ENCODE results near the gene TP53AIP1.

Gene TP53AIP1

DNA sequence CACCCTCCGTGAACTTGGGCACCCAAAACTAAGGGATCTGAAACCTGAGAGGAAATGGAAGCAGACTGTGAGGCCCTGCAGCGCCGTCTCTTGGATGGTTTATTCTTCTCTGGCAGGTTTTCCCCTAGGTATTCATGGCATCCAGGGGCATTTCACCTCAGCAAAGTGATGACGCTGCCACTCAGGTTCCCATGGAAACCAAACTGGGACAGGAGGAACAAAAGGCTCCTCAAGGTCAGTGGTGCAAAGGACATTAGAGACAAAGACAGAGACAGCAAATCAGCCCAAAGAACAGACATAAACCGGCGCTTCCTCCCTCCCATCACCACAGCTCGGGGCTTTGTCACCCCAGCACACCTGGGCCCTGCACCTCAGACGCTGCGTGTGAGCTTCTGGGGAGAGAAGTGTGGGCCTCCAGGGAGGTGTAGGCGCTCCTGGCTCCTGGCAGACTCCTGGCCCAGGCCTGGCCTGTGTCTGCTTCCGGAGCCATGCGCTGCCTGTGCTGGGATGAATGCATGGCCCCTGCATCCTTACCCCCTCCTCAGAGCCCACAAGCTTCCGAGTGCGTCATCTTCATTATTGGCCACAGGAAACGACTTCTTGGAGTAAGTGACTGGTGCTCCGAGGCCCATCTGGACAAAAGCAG, 5.9 kb downstream of the TP53AIP1 start:
- DNase-seq (ENCODE audit: extremely low spot score): no peak
- TF ChIP-seq, protein P1, sequence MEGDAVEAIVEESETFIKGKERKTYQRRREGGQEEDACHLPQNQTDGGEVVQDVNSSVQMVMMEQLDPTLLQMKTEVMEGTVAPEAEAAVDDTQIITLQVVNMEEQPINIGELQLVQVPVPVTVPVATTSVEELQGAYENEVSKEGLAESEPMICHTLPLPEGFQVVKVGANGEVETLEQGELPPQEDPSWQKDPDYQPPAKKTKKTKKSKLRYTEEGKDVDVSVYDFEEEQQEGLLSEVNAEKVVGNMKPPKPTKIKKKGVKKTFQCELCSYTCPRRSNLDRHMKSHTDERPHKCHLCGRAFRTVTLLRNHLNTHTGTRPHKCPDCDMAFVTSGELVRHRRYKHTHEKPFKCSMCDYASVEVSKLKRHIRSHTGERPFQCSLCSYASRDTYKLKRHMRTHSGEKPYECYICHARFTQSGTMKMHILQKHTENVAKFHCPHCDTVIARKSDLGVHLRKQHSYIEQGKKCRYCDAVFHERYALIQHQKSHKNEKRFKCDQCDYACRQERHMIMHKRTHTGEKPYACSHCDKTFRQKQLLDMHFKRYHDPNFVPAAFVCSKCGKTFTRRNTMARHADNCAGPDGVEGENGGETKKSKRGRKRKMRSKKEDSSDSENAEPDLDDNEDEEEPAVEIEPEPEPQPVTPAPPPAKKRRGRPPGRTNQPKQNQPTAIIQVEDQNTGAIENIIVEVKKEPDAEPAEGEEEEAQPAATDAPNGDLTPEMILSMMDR (IDR thresholded peaks at IDR 0.05; ENCODE audit: control extremely low read depth, extremely low read depth, low read depth, missing control alignments): no peak
- POLR2A ChIA-PET: no interaction called here
- CTCF ChIA-PET: interaction anchor here (0.8 to 3.4 kb wide), 3 partner anchors 12 to 52 kb away, joined by 3 to 12 read pairs (median 3); no protein-coding TSS in a partner anchor

DNA sequence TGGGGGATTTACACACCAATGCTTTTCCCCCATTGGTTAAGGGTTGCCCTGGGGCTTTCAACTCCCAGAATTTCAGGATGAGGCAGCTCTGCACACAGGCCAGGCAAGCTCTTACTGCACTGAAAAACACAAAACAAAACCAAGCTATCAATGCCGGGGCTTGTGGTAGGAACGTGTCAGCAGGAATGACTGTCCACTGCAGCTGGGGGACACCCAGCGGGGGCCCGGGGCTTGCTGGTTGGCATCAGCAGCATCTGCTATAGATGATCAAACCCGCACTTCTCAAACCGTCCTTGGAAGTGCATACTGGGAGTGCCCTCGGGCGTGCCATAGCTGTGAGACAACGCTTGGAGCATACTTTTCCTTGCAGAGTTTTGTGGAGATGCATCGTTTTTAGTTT, 7.7 kb downstream of the TP53AIP1 start:
- ChIA-PET POLR2A (no interaction called here), CTCF (interaction anchor here (1.3 to 3.4 kb wide), 5 partner anchors 8 to 778 kb away, joined by 3 to 12 read pairs (median 3); no protein-coding TSS in a partner anchor)
- no peak for DNase-seq (ENCODE audit: extremely low spot score)
- TF ChIP-seq, protein P1 (IDR thresholded peaks at IDR 0.05; ENCODE audit: control extremely low read depth, extremely low read depth, low read depth, missing control alignments): no peak

DNA sequence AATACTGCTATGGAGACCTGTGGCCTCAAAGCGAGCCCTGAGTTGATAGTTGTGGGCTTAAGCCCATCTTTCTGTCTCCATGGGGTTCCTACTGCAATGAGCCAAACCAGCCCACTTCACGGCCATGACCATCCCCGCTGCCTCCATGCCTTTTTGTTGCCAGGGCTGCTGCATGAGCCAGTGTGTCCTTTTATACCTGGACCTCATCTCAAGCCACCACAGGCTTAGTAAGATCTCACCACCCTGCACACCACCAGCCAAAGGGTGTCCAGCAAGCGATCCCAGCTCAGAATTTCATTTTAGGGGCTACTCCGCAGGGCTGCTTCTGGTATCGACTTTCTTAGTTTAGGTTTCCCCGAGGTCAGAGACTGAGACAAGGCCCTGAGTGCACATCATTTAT, 8.3 kb downstream of the TP53AIP1 start:
- ChIA-PET POLR2A (no interaction called here), CTCF (interaction anchor here (0.8 to 1.3 kb wide), 6 partner anchors 9 to 777 kb away, joined by 3 to 5 read pairs (median 4); no protein-coding TSS in a partner anchor)
- no peak for DNase-seq (ENCODE audit: extremely low spot score)
- TF ChIP-seq, protein P1 (IDR thresholded peaks at IDR 0.05; ENCODE audit: control extremely low read depth, extremely low read depth, low read depth, missing control alignments): no peak

DNA sequence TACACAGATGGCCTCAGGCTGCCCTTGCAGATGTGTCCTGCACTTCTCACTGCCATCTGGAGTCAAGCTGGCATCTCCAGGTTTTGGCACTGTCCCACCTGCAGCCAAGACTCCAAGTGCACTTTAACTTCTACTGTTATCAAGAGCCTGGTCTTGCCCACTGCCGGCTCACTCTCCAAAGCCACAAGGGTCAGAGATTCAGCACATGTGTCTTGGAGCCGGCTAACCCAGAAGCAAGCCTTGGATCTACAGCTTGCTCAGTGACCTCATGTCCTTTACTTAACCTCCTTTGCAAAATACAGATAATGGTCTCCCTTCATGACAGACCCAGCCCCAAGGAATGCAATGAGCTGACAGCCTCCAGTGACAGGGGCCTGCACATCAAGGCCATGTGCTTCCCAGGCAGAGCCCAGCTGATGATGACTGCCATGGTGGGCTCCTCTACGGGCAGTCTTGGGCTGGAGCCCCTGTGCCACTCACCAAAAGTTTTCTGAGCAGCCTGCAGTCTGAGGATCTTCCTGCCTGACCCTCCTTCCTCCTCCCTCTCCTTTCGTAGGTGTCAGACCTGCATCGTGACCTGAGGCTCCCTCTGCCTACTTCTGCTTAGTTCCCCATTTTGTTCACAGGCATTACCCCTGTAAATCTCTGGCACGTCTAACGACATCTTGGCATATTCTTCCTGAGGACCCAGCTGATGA, 9.0 kb downstream of the TP53AIP1 start:
- POLR2A ChIA-PET: no interaction called here
- TF ChIP-seq, protein P1 (IDR thresholded peaks at IDR 0.05; ENCODE audit: control extremely low read depth, extremely low read depth, low read depth, missing control alignments): no peak
- CTCF ChIA-PET: interaction anchor here (0.8 to 1.3 kb wide), 3 partner anchors 9 to 48 kb away, joined by 3 to 5 read pairs (median 4); no protein-coding TSS in a partner anchor
- DNase-seq (ENCODE audit: extremely low spot score): no peak

DNA sequence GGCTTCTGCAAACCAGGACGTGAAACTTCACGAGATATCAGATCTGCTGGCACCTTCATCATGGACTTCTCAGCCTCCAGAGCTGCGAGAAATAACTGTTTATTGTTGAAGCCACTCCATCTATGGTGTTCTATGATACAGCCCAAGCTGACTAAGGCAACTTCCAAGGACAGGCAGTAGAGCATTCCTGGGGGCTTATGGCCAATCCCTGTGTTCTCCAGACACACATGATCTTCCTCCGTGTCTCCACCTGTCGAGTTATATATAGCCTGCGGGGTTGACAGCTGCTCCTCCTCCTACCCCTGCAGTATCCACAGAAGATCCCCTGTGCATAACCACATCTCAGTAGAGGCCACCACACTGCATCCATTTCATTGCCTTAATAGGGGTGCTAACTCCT, 11.0 kb downstream of the TP53AIP1 start:
- ChIA-PET POLR2A (no interaction called here), CTCF (no interaction called here)
- no peak for DNase-seq (ENCODE audit: extremely low spot score)
- TF ChIP-seq, protein P1 (IDR thresholded peaks at IDR 0.05; ENCODE audit: control extremely low read depth, extremely low read depth, low read depth, missing control alignments): no peak

DNA sequence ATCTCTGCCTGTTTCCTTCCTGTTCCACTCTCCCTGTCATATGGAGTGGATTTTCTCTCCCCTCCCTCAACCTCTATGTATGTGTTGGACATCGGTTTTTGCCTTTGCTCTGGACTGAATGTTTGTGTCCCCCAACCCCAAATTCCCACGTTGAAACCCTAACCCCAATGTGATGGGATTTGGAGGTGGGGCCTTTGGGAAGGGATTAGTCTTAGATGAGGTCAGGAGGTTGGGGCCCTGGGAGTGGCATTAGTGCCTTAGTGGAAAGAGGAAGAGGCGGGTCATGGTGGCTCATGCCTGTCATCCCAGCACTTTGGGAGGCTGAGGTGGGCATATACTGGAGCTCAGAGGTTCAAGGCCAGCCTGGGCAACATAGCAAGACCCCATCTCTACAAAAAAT, 11.6 kb downstream of the TP53AIP1 start:
- CTCF ChIA-PET: no interaction called here
- POLR2A ChIA-PET: no interaction called here
- no peak for DNase-seq (ENCODE audit: extremely low spot score)
- TF ChIP-seq, protein P1 (IDR thresholded peaks at IDR 0.05; ENCODE audit: control extremely low read depth, extremely low read depth, low read depth, missing control alignments): no peak

Measured in GM10248 (cell line).